GM18526 (cell line): ENCODE data around the gene TACC2.

Experiments used
- POLR2A ChIP-seq: IDR thresholded peaks from 3 replicates; pipeline ENCODE4 v1.6.1; 2011; ENCODE audit not compliant: insufficient read length; ENCODE audit errors: extremely low read depth

The TACC2 gene

DNA sequence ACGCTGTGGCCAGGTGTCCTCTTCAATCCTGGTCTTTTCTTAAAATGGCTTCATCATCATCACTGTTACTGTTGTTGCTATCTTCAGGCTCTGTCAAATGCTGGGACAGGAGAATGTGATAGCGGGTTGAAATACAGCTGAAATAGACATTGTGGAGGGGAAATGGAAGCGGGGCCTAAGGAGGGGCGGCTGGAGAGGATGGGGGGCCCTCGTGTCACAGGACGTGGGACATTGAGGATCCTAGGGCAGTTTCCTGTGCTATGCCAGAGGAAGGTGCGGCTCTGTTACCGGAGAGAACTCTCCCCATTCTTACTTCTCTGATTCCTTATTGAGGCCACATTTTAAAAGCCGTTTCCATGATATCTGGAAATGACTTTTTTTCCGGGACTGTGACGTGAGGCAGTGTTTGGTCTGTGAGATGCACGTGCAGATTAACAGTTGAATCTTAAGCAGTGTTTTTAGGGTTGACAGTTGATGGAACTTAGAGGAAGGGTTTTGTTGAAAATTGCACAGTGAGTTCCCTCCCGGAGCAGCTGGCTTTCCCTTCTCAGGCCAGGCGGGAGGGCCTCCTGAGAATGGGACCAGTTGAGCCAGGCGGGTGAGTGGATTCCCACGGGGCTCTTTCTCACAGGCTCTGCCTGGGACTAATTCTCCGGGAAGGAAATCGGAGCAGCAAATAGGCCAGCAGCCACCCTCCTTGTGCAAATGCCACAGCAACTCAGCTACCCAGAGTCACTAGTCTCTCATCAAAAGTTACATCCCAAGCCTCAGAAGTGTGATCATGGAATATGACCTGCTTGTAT, 125.2 kb downstream of the TACC2 start:
- no peak for TF ChIP-seq POLR2A

DNA sequence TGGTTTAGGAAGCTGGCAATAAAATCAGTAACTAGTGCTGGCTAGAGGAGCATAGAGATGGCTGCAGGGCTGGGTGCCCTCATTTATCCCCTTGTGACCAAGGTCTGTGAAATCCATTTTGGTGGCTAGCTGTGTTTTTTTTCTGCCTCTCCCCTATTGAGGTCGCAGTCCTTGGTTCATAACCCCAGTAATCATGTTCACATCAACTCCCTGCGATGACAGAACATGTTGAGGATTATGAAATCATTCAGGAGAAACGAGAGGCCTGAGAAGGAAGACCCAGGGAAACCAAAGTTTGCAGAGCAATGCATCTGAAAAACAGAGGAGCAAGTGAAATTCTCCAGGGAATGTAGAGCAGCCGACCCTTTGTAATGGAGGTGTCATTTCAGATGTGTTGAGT, 126.9 kb downstream of the TACC2 start:
- no peak for TF ChIP-seq POLR2A

DNA sequence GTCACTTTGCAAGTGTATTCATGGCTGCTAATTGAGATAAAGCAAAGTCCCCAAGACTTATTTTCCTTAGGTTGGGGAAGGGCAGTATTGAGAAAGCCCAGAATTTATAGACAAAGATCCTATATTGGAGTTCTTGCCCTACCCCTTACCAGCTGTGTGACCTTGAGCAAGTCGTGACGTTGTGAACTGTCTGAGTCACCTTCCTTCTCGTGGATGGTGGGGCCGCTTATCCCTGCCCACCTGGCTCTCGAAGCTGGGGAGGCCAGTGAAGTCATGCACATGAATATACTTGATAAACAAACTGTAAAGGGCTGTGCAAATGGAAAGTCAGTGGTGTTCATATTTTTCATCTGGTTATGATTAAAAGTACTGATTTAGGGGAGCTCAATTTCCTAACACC, 127.4 kb downstream of the TACC2 start:
- no peak for TF ChIP-seq POLR2A

DNA sequence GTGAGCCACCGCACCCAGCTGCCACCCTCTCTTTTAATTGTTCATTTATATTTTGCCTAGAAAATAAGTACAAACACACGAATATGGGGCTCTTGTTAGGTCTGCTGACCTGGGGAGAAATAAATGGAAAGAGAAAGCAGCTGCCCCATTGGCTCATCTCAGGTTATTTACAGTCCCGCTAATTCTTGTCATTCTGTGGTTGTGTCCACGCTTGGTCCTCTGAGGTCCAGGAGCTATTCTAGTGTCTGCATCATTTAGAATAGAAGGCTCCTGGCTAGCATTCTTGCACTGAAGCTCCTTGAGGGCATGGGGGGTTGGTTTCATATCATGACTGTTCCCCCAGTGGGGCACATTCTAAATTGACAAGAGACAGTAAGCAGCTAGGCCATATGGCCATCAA, 128.5 kb downstream of the TACC2 start:
- no peak for TF ChIP-seq POLR2A

DNA sequence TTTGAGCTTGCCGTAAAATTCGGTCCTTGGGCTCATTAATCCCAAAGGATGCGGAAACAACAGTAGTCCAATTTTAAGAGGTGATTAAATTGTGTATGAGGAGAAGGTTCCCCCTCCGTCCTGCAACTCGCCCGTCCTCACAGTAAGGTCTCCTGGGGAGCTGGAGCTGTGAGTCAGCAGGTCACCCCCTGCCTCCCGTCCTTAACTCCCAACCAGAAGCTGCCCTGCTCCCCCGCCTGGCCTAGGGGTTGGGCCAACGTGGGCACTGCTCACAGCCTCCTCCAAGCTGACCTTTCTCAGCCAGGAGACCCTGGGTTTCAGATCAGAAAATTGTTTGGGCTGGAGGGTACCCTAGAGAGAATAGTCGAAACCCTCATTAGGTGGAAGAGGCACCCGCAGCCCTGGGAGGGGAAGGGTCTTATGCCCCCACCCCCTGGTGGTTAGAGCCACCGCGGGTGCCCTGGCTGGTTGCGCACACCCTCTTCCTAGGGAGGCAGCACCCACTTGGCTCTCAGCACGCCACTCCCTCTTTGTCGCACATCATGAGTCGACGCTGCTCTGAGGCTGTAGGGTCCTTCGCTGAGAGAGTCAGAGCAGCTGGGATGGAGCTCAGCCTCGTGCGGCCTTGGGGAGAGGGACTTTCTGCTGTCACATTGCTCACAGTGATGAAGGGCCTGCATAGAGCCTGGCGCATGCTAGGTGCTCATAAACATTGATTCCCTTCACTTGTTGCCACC, 131.2 kb downstream of the TACC2 start:
- TF ChIP-seq POLR2A: no peak

DNA sequence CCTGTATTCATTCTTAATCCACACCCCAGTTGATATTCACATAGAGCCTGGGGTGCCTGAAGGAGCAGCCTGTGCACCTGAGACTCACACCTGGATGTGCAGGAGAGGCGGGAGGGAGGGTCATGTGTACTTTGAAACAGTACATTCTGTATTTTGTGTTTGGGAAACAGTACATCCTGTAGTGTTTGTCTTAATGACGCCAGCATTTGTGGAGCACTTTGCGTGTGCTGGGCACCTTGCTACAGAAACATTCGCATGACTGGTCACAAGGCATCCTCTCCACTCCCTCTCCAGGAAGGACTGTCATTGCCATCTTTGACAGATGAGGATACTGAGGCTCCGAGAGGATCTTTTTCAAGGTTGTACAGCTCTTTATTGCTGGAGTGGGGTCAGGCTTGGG, 132.1 kb downstream of the TACC2 start:
- no peak for TF ChIP-seq POLR2A

DNA sequence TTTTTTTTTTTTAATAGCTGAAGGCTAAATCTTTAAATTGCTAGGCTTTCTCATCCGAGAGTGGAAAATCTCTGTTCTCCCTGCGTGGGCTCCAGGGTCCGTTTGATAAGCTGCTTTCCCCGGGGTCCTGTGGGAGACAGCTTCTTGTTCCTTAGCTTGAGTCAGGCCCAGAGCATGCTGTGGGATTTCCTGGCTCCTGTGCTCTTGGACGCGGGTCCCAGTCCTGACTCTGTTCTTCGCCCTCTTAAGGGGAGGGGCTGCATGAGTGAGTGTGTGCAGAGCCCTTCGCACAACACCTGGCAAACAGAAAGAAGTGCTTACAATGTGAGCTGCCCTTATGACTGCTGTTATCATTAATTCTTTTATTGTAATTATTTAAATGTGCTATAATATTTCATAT, 133.5 kb downstream of the TACC2 start:
- no peak for TF ChIP-seq POLR2A

DNA sequence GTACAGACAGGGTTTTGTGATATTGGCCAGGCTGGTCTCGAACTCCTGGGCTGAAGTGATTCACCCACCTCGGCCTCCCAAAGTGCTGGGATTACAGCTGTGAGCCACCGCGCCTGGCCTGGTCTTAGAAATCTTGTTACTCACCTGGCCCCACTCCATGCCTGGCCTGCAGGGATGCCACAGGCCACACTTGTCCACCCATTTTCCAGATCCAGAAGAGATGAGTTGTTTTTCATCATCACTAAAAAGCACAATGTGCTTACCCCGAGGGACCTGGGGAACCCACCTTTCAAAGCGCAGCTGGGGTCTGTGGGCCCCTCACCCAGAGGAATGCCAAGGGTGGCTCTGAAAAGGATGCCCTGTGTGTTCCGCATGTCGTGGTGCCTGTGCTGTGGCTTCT, 134.2 kb downstream of the TACC2 start:
- TF ChIP-seq POLR2A: no peak

DNA sequence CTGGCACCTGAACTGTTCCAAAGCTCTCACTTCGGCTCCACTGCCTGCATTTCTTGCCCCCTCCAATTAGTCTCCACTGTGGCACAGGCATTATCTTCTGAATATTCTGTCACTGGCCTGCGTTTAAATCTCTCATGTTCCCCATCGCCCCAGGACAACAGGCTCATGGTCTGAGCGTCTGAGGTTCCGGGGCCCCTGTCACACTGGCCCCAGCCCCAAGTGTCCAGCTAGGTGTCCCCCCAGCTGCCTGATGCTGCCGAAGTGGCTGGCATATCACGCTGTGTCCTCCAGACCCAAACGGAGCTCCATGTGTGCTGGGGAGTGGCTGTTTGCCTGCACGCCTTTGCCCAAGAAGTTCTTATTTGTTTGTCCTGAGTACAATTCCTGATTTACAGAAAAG, 135.4 kb downstream of the TACC2 start:
- no peak for TF ChIP-seq POLR2A

DNA sequence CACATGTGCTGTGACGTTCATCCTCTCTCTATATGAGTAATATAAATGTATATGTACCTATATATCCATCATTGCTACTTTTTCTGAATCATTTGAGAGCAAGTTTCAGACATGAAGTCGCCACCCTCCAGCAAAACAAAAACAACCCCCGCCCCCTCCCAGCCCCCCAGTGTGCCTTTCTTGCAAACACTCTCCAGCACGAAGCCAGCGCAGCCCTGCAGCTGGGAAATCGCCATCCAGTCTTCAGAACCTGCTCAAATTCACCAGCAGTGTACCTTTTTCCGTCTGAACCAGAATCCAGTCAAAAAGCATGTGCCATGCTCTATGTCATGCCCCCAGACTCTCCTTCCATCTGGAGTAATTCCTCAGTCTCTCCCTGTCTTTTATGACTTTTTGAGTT, 135.8 kb downstream of the TACC2 start:
- no peak for TF ChIP-seq POLR2A

DNA sequence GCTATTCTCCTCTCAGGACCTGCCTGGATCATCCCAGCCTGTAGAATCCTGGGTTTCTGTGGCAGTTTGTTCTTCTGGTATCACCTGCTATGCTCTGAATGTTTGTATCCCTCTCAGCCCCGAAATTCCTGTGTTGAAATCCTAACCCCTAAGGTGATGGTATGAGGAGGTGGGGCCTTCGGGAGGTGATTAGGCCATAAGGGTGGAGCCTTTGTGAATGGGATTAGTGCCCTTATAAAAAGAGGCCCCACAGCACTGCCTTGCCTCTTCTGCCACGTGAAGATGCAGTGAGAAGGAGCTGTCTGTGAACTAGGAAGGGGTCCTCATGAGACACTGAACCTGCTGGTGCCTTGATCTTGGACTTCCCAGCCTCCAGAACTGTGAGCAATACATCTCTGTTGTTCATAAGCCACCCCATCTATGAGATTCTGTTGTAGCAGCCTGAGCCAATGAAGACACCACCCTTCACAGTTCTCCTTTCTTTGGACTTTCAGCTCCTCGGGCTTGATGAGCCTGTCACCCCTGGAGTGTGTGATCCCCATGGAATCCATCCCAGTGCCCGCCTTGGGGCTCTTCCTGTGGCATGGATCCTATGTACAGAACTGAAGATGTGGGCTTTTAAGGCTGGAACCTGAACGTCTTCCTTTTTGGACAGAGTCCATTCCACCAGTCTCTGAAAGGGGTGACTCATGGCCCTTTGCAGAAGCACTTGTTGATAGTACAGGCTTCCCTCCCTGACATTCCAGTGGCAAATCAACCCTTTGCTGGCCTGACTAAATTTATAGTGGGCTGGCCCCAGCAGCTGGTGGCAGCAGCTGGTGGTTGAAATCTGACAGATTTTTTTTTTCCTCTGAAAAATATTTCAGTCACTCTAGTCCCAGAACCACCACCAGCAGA, 138.0 kb downstream of the TACC2 start:
- TF ChIP-seq POLR2A: no peak

DNA sequence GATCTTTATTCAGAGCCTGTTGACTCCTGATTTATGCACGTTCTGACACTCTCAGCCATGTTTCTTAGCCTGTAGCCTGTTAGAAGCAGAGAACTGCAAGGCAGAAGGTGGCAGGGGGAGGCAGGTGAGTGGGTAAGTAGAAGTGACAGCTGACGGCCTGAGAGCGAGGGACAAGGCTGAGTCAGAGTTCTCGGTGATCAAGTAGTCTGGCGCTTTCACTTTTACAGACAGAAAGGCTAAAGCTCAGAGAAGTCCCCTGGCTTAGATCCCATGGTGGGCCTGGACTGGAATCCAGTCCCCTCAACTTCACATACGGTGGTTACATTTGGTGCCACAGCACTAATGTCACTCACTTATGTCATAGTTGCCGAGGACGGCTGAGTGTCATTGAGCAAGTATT, 139.0 kb downstream of the TACC2 start:
- TF ChIP-seq POLR2A: no peak

DNA sequence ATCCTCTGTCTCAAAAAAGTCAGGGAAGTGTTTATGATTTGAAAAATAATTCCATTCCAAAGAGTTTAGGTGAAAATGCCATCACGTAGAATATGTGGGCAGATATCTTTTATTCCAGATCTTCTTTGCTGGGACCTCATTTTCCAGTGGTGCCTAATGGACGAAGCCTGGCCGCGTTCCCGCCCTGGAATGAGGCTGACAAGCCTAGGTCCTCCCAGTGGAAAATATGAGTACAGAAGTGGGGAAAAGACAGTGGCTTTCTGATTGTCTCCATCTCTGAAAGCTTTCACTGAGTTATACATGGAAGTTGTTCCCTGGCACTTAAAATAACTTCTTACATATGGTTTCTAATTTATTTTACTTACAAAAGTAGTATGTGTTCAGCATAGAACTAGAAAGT, 139.4 kb downstream of the TACC2 start:
- no peak for TF ChIP-seq POLR2A

DNA sequence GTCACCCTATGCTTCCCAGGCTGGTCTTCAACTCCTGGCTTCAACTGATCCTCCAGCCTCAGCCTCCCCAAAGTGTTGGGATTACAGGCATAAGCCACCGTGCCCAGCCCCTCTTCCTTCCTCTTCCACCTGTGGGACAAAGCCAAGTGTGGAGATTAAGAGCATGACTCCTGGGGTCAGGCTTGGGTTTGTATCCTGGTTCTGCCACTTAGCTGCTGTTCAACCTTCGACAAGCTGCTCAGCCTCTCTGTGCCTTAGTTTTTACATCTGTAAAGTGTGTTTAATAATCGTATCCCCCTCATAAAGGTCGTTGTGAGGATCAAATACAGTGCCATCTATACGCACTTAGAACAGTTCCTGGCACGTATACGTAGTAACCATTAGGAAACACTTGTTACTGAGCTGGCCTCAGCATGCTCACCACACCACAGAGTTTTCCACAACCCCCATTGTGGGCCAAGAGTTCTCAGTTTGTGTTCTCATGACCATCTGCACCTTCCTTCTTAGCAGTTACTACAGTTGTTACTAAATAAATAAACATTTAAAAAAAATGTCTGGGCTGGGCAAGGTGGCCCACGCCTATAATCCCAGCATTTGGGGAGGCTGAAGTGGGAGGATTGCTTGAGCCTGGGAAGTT, 141.6 kb downstream of the TACC2 start:
- no peak for TF ChIP-seq POLR2A

DNA sequence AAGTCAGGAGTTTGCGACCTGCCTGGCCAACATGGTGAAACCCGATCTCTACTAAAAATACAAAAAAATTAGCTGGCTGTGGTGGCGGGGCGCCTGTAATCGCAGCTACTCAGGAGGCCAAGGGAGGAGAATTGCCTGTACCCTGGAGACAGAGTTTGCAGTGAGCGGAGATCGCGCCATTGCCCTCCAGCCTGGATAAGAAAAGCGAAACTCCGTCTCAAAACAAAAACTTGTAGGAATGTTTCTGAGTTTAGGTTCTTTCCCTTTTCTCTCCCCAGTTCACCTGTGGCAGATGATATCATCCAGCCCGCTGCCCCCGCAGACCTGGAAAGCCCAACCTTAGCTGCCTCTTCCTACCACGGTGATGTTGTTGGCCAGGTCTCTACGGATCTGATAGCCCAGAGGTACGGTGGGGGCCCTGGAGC, 143.4 kb downstream of the TACC2 start:
- TF ChIP-seq POLR2A: no peak
